Measurements from ENCODE around the gene ZNF668. TPM values are rescaled to one million over a fixed set of nuclear protein-coding genes. Genes with fewer than 3 reads are reported as not detected.

The ZNF668 gene
- total and polyA plus RNA-seq, 2 of the 13 experiments (the other 11 are each of a cell fraction or from before 2014, with no cell fraction given) = 3.8 to 9.8 TPM

GRCh38 chr16:31073142-31073969, 684 bp downstream of the ZNF668 start (continued):
- TF ChIP-seq KLF16 (CRISPR knock-in tag; IDR thresholded peaks at IDR 0.05) (peak in 1 of 2 experiments; percentile 11; a peak in 1 of 4 replicates), AKAP8 (CRISPR knock-in tag; IDR thresholded peaks at IDR 0.05) (0 out of 2 replicates have a peak, but pooled peaks have one; percentile 18), AHR (CRISPR knock-in tag; IDR thresholded peaks at IDR 0.05) (no peak), TEAD3 (CRISPR knock-in tag; optimal IDR thresholded peaks at IDR 0.05; ENCODE audit: borderline replicate concordance) (peak; percentile 61), ZBTB21 (CRISPR knock-in tag; IDR thresholded peaks at IDR 0.05) (no peak), PLSCR1 (CRISPR knock-in tag; IDR thresholded peaks at IDR 0.05; ENCODE audit: borderline replicate concordance) (no peak; the same call in 1 of the 2 replicates), ZFP1 (CRISPR knock-in tag; IDR thresholded peaks at IDR 0.05) (no peak), RARA (CRISPR knock-in tag; IDR thresholded peaks at IDR 0.05) (peak; percentile 38), RNF2 (conservative IDR thresholded peaks at IDR 0.05; ENCODE audit: low read depth) (0 out of 2 replicates have a peak, but pooled peaks have one; percentile 69), ZSCAN9 (CRISPR knock-in tag; IDR thresholded peaks at IDR 0.05; ENCODE audit: borderline replicate concordance) (no peak), MAZ (IDR thresholded peaks at IDR 0.05; ENCODE audit: borderline replicate concordance, low read depth, low read length) (peak; percentile 99), MAZ (CRISPR knock-in tag; IDR thresholded peaks at IDR 0.05; ENCODE audit: low read depth) (peak; percentile 93), FOXK2 (IDR thresholded peaks at IDR 0.05) (peak; percentile 47; the same call in 1 of the 2 replicates), ZFX (CRISPR knock-in tag; IDR thresholded peaks at IDR 0.05; ENCODE audit: low read depth) (peak; percentile 85; the same call in 1 of the 2 replicates), CENPT (CRISPR knock-in tag; IDR thresholded peaks at IDR 0.05; ENCODE audit: low read depth) (no peak), SNAPC2 (CRISPR knock-in tag; IDR thresholded peaks at IDR 0.05) (no peak), ATF1 (CRISPR knock-in tag; IDR thresholded peaks at IDR 0.05) (no peak), RBM39 (IDR thresholded peaks at IDR 0.05; ENCODE audit: low read depth, low read length, poor library complexity, severe bottlenecking) (peak; percentile 99), ZFP62 (CRISPR knock-in tag; IDR thresholded peaks at IDR 0.05) (no peak), ZNF775 (CRISPR knock-in tag; IDR thresholded peaks at IDR 0.05; ENCODE audit: borderline replicate concordance) (no peak), ZFY (CRISPR knock-in tag; IDR thresholded peaks at IDR 0.05) (peak; percentile 90), ELF3 (CRISPR knock-in tag; IDR thresholded peaks at IDR 0.05) (no peak; the same call in 1 of the 2 replicates), NFYB (CRISPR knock-in tag; IDR thresholded peaks at IDR 0.05) (no peak), DBP (CRISPR knock-in tag; IDR thresholded peaks at IDR 0.05; ENCODE audit: not compliant biosample characterization) (peak; percentile 36), ZNF589 (CRISPR knock-in tag; conservative IDR thresholded peaks at IDR 0.05) (no peak), DNMT3B (CRISPR knock-in tag; conservative IDR thresholded peaks at IDR 0.05) (no peak; the same call in 1 of the 2 replicates), CSRNP1 (CRISPR knock-in tag; IDR thresholded peaks at IDR 0.05) (0 out of 2 replicates have a peak, but pooled peaks have one; percentile 38)
- TF ChIP-seq, protein P1, sequence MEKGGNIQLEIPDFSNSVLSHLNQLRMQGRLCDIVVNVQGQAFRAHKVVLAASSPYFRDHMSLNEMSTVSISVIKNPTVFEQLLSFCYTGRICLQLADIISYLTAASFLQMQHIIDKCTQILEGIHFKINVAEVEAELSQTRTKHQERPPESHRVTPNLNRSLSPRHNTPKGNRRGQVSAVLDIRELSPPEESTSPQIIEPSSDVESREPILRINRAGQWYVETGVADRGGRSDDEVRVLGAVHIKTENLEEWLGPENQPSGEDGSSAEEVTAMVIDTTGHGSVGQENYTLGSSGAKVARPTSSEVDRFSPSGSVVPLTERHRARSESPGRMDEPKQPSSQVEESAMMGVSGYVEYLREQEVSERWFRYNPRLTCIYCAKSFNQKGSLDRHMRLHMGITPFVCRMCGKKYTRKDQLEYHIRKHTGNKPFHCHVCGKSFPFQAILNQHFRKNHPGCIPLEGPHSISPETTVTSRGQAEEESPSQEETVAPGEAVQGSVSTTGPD (CRISPR knock-in tag; IDR thresholded peaks at IDR 0.05) = no peak

All from HepG2 (cell line).